GM18909 (cell line): Measurements from ENCODE around the gene FBXW4.

Source experiments
- ATAC-seq: cut with Tn5 transposase; IDR thresholded peaks from one replicate; pipeline ENCODE4 v1.9.1; 2021; ENCODE audit warnings: mild to moderate bottlenecking; ENCODE audit not compliant: unreplicated experiment, poor library complexity

The FBXW4 gene

DNA sequence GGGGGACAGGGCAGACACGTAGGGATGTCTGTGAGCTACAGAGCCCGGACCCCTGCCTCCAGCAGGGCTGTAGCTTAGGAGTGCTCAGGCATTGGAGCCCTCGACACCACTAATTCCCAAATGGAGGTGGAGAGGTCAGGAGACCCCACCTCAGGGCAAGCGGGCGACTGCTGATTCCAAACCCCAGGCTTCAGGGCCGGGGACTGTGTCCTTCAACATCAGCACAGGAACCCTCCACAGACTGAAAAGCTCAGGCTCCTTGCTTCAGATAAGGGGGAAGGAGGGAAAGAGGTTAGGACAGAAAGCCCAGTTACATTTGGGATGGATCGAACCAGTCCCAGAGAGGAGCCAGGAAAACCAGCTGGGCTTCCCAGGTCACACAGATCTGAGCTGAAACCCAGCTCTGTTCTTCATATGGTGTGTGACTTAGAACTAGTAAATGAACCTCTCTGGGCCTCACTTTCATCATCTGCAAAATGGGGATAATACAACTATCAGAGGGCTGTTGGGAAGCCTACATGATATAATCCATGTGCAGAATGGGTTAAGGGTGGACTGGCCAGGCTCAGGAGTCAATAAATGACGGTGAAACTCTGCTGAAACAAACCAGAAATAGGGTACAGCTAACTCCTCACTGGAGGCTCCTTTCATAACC lies 123.6 kb downstream of the FBXW4 start:
- no peak for ATAC-seq

DNA sequence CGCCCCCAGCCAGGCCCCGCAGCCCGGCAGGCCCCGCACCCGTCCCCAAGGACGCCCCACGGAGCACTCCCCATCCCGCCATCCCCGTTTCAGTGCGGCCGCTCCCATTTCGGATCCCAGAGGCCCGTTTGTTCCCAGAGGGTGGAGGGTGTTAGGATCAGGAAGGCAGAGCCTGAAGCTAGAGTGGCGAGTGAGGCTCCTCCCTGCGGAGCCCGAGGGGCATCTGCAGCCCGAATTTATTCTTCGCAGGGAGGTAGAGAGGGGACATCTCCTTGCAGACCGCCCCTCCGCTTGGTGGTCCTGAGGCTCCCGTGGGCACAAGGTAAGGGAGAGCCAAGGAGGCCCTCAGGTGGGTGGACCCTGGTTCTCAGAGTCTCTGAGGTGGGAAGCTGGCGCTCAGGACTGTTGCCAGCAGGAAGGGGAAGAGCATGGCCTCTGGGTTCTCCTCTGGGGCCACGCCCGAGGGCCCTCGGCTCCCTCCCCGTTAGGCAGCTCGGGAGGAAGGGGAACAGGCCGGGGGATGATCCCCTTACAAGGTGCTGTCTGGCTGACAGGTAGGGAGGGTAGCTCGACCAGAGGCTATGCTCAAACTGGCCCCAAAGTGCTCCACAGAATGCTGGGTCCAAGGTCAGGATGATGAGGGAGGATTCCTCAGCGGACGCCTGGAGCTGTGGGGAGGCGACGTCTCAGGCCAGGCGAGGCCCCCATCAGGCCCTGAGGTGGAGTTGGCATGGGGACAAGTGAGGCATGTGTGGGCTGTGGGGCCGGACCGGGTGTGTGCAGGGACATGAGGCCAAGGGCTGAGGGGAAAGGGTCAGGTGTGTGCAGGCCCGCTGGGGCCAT lies 124.3 kb downstream of the FBXW4 start:
- ATAC-seq = no peak

DNA sequence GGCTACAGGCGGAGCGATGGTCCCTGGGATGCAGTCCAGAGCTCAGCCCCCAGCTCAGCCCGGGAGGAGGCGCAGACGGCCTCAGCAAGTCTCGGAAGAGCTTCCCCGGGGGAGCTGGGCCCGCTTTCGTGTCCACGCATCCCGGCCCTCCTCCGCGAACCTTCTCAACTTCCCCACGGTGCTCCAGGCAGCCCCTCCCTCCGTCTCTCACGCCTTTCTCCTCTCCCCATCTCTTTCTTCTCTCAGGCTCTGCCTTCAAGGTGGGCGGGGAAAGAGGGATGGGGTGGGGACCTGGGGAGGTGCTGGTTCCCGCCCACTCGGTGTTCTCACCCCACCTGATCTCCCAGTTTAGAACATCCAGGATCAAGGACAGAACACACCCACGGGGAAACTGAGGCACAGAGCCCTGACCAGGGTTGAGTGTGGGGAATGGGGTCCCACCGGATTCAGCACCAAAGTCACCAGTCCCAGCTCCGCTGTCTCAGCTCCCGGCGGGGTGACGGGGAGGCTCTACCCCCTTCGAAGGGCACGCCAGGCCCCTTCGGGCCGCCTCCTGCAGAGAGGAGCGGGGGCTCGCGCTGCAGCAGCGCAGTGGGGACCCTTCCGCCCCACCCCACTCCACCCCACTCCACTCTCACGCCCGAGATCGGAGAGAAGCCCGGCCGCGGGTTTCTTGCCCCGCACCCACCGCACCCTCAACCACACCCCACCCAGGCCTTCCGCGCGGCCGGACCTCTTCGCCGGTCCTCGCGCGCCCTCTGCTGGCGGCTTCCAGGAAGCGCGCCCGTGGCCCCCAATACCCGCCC lies 125.1 kb downstream of the FBXW4 start:
- ATAC-seq = peak; percentile 56

DNA sequence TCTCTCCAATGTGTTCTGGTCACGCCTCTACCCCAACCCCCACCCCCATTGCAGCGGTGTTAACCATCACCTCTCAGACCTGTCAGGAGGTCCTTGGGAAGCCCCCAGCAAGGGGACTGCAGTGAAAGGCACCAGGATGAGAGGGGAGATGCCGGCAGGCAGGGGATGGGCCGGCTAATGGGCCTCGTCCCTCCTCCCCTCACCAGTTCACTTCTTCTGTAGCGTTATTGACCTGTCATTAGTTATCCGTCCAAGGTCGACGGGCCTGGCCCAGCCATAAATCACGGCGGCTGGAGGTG lies 125.7 kb downstream of the FBXW4 start:
- no peak for ATAC-seq

DNA sequence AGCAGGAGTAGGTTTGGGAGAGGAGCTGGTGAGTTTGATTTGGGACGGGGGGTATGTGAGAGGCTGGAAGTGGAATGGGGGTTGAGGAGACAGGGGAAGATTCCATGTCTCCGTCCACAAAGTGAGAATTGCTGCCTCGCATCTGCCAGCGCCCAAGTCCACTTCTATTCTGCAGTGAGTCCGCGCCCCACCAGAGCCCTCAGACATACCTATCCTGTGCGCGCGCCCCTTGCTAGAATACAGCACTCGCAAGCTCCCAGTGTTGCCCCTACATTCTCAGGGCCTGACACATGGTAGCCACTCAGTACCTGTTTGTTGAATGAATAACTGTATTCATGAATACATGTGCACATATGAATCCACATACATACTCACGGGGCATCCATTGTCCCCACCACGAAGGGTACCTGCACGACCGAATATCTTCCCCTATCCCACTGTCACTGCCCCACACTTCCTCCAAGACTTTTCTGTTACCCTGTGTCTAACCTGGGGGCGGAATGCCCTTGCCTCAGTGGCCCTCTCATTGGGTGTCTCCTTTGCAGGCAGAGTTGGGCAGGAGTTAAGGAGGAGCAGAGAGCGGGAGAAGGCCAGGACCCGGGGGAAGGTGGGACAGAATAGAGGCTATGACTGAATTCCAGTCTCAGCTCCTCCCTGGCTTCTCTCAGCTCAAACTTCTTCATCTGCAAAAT lies 126.8 kb downstream of the FBXW4 start:
- no peak for ATAC-seq

DNA sequence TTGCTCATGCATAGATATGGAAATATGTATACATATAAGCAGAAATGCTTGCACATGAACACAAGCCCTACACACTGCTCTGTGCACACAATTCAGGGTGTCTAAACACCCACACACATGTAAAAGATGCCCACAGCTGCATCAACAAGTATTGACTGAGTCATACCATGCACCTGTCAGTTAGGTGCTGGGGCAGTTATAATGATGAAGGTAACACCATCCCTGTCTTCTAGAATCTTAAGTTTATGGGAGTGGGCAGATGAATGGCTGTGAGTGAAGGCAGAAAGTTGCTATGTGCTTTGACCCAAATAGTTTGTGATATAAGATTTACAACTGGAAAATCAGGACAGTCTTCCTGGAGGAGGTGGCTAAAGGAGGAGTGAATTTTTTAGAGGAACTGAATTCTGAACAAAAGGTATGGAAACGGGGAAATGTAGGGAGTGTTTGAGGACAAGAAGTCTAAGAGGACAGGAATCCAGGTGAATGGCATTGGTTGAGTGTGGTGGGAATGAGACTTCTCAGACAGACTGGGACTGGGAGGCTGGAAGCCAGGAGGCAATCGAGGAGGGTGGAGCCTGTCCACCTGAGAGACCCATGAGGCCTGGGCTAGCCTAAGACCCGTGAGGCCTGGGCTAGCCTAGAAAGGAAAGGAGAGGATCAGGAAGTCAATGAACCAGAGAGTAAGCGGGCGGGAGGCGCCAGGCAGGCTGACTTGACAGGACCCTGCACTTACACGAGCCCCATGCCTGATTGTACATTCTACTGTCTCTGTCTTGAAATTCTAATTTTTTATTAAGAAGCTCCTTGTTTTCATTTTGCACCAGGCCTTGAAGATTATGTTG lies 127.6 kb downstream of the FBXW4 start:
- no peak for ATAC-seq

DNA sequence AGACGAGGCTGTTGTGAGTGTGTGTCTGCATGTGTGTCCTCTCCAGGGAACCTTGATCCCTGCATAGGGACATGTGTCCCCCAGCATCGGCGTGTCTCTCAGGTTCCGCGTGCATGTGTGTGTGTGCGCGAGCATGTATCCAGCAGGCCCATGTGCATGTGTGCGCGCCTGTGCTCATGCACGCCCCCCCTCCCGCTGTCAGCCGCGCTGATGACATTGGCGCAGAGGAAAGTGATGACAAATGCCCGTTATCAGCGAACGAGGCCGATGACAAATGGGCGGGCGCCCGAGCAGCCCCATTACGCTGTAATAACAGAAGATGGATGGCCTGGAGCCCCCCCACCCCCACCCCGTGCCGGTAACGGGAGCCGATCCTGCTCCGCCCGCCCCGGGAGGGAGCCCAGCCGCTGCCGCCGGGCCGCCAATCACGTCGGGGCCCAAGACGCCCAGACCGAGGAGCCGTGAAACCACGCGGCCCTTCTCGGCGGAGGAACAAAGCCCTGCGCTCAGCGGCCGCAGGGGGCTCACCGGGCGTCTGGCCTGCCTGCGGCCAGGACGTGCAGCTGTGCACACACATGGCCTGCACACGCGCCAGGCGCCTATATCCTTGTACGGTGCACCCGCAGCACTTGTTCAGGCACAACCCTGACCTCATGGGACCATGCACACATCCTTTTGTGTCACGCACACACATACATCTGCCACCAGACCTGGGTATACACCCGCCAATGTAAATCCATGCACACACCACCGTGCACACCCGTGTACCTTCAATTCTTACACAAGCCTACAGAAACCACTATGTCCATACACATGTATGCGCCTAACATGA lies 128.4 kb downstream of the FBXW4 start:
- no peak for ATAC-seq

DNA sequence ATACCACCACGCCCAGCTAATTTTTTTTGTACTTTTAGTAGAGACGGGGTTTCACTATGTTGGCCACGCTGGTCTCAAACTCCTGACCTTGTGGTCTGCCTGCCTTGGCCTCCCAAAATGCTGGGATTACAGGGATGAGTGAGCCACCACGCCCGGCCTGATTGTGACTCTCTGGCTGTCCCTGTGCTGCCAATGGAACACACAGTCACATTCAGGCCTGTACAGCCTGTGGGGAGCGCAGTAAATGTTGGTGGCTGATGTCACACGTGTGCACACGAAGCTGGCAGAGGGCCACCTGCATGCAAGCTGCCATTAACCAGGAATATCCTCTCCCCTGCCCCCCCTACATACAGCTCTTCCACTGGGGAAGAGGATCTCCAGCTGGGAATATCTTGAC lies 129.0 kb downstream of the FBXW4 start:
- no peak for ATAC-seq

DNA sequence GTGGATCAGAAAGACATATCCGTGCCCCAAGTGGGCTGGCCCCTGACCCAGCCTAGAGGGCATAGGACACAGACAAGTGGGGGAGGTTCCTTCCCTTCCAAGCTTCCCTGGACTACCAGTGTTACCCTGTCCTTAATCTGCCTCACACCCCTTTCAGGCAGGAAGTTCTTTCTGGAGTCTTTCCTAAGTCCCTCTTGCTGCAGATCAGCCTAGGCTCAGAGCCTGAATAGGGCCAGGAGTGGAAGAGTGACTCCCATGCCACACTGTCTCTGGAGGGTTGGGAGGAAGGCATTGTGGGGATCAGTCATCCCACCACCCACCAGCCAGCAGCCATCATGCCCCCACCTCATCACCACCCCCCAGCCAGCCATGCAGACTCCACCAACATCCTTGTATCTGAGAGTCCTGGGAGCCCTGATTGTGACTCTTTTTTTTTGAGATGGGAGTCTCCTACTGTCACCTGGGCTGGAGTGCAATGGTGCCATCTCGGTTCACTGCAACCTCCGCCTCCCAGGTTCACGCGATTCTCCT lies 129.5 kb downstream of the FBXW4 start:
- ATAC-seq = no peak

DNA sequence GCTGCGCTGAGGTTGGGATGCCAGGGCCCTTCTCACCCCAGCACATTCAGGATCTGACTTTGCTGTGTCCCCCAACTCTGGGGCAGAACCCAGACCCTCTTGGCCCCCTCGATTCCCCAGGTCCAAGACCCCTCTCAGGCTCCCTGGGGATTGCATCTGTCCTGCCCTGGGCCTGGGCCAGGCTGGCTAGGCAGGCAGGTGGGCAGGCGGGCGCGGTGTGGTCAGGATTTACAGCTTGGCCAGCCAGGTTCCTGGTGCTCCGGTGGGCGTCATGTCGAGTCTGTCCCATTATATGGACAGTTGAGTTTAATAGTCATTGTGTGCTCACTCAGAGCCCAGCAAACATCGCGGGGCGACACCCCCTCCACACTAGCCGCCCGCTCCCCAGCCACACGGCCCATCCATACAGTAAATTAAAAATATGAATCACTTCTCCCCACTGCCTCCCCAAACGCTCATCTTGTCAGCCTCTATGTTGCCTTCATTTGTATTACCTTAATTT lies 130.4 kb downstream of the FBXW4 start:
- ATAC-seq = no peak

DNA sequence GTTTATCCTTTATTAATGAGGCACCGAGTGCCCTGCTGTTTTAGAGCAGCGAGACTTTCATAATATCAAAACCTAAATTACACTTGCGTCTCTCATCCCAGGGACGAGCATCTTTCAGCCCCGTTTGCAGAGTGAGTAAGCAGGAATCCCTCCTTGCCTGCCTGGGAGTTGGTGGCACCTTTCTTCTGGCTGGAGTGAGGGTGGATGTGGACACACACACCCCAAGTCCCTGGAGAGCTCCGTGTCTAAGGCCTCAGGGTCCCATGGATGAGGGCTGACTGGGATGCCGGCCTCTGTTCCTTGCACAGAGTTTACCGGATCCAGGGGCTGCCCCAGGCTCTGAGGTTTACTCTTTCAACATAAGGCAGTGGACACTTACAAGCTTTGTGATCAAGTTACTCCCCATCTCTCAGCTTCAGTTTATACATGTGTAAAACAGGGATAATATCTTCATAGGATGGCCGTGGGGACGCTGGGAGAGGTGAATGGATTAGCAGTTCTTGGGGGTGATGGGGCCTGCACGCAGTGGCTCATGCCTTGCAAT lies 131.4 kb downstream of the FBXW4 start:
- no peak for ATAC-seq

DNA sequence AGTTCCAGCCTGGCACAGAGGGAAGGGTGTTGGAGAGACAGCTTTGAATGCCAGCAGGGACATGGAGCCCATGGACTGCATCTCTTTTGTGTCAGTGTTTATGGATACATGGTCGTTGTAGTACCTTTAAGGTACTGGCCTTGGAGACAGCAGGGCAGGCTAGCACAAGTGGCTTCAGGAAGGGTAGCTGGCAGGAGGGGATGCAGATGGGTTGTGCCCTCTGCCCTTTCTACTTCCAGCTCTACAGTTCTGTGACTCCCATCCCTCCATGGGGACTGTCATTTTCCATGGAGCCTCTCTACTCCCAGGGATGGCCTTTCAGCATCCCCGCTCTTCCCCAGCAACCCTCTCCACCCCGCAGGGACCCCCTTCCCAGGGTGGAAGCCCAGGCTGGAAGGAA lies 132.0 kb downstream of the FBXW4 start:
- no peak for ATAC-seq

DNA sequence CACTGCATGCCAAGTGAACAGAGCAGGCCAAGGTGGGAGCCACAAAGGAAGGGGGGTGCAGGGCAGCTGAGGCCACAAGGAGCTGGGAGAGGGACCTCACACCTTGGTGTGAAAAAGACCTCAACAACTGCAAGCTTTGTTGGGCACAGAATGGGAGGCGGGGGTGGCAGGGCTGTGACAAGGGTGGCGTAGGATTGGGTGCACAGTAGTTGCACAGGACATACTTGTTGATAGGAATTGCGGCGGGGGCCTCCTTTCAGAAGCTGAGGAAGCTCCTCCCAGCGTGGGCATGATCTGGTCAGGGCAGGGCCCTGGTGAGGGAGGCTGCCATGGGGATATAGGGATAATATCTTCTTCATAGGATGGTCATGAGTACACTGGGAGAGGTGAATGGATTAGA lies 132.7 kb downstream of the FBXW4 start:
- ATAC-seq = no peak

DNA sequence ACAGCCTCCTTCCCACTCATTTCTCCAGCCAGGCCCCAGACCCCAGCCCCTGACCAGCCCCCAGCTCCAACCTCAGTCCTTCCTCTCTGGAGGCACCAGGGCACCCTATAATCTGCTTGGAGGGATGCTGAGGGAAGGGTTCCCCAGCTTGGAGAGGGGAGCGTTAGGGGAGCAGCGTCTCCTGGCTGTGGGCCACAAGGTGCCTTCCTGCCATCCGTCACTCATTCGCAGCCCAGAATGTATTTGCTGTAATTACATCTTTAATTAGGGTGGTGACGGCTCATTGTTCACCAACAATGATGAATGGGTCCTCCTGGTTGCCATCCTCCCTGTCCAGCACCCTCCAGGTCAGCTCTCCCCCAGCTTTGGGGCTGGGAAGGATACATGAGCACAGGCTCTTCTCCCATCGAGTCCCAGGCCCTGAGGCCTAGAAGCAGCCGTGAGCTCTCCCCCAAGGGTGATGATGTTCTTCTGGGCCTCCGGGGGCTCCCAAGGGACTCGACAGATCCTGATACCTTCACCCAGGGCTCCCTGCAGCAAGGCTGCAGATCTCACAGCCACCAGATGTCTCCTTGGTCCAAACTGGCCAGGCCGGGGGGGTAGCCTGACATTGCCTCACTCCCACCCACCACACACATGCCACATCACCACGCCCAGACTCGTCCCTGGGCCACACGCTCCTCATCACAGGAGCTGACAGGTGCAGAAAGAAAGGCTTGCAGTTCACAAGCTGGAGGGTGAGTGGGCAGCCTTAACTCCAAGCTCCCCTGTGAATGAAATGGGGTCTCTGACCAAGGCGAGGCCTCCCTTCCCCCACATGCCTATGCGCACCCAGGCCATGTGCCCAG lies 133.7 kb downstream of the FBXW4 start:
- no peak for ATAC-seq
